ENCODE data around the gene PRDM5. TPM values are rescaled to one million over a fixed set of nuclear protein-coding genes. Genes with fewer than 3 reads are reported as not detected.

Gene PRDM5
- total and polyA plus RNA-seq, 2 donors from 2014 or later: 2.6 to 9.1 TPM

DNA sequence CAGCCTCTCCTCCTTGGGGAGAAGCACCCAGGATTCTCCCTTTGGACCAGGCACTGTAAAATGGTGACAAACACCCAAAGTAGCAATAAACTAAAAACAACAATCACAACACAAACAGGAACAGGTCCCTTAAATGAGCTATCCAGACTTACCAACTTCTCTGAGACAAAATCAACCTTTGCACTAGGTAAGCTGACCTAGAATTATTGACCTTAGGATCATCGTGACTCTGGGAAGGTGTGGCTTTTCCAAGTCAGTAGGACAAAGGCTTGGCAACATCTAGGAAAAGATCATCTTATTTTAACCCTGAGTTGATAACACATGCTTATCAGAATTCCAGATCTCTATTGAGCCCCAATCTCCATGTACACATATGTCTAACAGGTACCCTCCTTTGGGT lies 166.7 kb downstream of the PRDM5 start:
- H3K4me3 ChIP-seq (ENCODE audit: low read length in 3 of 3): no peak overlapping the region
- DNase-seq: no peak
- H3K27ac ChIP-seq (ENCODE audit: low read depth in 2 of 2, low read length in 2 of 2): no peak overlapping the region
- H3K36me3 ChIP-seq (ENCODE audit: control insufficient read depth in 2 of 3, insufficient read depth in 3 of 3, low read length in 3 of 3): no peaks in the 10 kb centered on the region
- intact Hi-C loops (cut with DNase I): no loop called here
- no peaks in the 10 kb centered on the region for H3K9me3 ChIP-seq (ENCODE audit: control insufficient read depth in 2 of 3, insufficient read depth in 1 of 3, low read length in 3 of 3)
- no peak for FAIRE-seq
- H3K9ac ChIP-seq (ENCODE audit: low read length in 3 of 3): no peak overlapping the region
- H3K27me3 ChIP-seq (ENCODE audit: control insufficient read depth, insufficient read depth, low read length): no peaks in the 10 kb centered on the region
- TF ChIP-seq, protein P1, sequence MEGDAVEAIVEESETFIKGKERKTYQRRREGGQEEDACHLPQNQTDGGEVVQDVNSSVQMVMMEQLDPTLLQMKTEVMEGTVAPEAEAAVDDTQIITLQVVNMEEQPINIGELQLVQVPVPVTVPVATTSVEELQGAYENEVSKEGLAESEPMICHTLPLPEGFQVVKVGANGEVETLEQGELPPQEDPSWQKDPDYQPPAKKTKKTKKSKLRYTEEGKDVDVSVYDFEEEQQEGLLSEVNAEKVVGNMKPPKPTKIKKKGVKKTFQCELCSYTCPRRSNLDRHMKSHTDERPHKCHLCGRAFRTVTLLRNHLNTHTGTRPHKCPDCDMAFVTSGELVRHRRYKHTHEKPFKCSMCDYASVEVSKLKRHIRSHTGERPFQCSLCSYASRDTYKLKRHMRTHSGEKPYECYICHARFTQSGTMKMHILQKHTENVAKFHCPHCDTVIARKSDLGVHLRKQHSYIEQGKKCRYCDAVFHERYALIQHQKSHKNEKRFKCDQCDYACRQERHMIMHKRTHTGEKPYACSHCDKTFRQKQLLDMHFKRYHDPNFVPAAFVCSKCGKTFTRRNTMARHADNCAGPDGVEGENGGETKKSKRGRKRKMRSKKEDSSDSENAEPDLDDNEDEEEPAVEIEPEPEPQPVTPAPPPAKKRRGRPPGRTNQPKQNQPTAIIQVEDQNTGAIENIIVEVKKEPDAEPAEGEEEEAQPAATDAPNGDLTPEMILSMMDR (IDR thresholded peaks at IDR 0.05; ENCODE audit: borderline replicate concordance, extremely low read depth, insufficient read depth): no peak
- H3K4me1 ChIP-seq (ENCODE audit: control insufficient read depth in 2 of 3, insufficient read depth in 2 of 3, low read depth in 1 of 3, low read length in 3 of 3): no peaks in the 10 kb centered on the region

DNA sequence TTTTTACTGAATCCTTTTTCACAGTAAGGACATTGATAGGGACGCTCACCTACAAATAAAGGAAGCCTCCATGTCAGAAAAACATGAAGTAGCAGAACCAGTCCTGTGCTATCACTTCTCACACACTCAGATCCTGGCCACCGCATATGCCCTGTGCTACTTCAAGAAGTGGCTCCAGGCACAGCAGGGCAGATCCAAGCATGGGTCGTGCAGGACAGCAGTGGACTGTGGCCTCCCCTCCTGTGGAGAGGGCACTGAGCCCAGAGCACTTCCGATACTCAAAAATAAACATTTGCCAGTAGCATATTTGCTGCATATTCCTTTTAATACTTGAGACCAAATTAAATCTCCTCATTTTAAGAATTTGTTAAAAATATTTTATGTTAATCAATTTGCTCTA lies 167.9 kb downstream of the PRDM5 start:
- Histone ChIP-seq H3K27me3 (ENCODE audit: control insufficient read depth, insufficient read depth, low read length) (no peaks in the 10 kb centered on the region), H3K9ac (ENCODE audit: low read length in 3 of 3) (no peak overlapping the region), H3K4me3 (ENCODE audit: low read length in 3 of 3) (no peak overlapping the region), H3K36me3 (ENCODE audit: control insufficient read depth in 2 of 3, insufficient read depth in 3 of 3, low read length in 3 of 3) (no peaks in the 10 kb centered on the region), H3K27ac (ENCODE audit: low read depth in 2 of 2, low read length in 2 of 2) (no peak overlapping the region), H3K9me3 (ENCODE audit: control insufficient read depth in 2 of 3, insufficient read depth in 1 of 3, low read length in 3 of 3) (no peaks in the 10 kb centered on the region), H3K4me1 (ENCODE audit: control insufficient read depth in 2 of 3, insufficient read depth in 2 of 3, low read depth in 1 of 3, low read length in 3 of 3) (no peaks in the 10 kb centered on the region)
- intact Hi-C loops (cut with DNase I): no loop called here
- TF ChIP-seq, protein P1 (IDR thresholded peaks at IDR 0.05; ENCODE audit: borderline replicate concordance, extremely low read depth, insufficient read depth): no peak
- DNase-seq: no peak
- no peak for FAIRE-seq

DNA sequence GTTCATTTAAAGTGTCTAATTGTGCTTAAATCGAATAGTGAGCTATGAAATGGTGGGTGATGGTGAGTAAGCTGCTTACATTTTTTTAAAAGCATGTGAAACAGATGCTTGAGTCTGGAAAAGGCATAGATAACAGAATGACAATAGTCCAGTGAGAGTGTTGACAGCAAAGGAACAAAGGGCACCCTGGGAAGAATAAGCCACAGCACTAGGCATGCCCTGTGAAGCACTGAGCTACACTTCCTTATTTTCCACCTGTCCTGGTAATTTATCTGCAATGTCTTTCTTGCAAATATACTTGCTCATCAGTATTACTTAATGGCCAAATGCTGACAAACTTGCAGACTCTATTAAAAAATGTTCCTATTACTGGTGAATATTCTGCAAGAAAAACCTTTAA lies 168.7 kb downstream of the PRDM5 start:
- Histone ChIP-seq H3K27ac (ENCODE audit: low read depth in 2 of 2, low read length in 2 of 2) (no peak overlapping the region), H3K36me3 (ENCODE audit: control insufficient read depth in 2 of 3, insufficient read depth in 3 of 3, low read length in 3 of 3) (no peaks in the 10 kb centered on the region), H3K4me1 (ENCODE audit: control insufficient read depth in 2 of 3, insufficient read depth in 2 of 3, low read depth in 1 of 3, low read length in 3 of 3) (no peaks in the 10 kb centered on the region), H3K27me3 (ENCODE audit: control insufficient read depth, insufficient read depth, low read length) (no peaks in the 10 kb centered on the region), H3K9me3 (ENCODE audit: control insufficient read depth in 2 of 3, insufficient read depth in 1 of 3, low read length in 3 of 3) (no peaks in the 10 kb centered on the region), H3K9ac (ENCODE audit: low read length in 3 of 3) (no peak overlapping the region), H3K4me3 (ENCODE audit: low read length in 3 of 3) (no peak overlapping the region)
- FAIRE-seq: no peak
- TF ChIP-seq, protein P1 (IDR thresholded peaks at IDR 0.05; ENCODE audit: borderline replicate concordance, extremely low read depth, insufficient read depth): no peak
- intact Hi-C loops (cut with DNase I): no loop called here
- no peak for DNase-seq

DNA sequence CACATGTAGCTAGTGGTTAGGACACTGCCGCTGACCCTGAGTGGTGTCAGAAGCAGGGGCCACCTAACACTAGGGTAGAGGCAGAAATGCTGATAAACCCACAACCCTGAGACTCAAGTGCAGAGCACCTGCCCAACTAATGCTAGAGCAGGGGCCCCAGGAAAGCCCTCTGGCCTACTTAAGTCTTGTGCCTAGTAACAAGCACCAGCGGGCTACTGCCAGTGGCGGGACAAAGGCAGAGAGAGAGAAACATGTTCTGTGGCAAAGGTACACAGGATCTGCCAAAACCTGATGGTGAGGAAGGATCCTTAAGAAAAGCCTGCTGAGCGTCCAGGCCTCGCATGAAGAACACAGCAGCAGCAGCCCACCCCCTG lies 172.4 kb downstream of the PRDM5 start:
- no peaks in the 10 kb centered on the region for H3K9me3 ChIP-seq (ENCODE audit: control insufficient read depth in 2 of 3, insufficient read depth in 1 of 3, low read length in 3 of 3)
- H3K27me3 ChIP-seq (ENCODE audit: control insufficient read depth, insufficient read depth, low read length): no peaks in the 10 kb centered on the region
- H3K9ac ChIP-seq (ENCODE audit: low read length in 3 of 3): no peak overlapping the region
- no peak overlapping the region for H3K27ac ChIP-seq (ENCODE audit: low read depth in 2 of 2, low read length in 2 of 2)
- intact Hi-C loops (cut with DNase I): no loop called here
- DNase-seq (no peak), FAIRE-seq (no peak)
- H3K4me1 ChIP-seq (ENCODE audit: control insufficient read depth in 2 of 3, insufficient read depth in 2 of 3, low read depth in 1 of 3, low read length in 3 of 3): no peaks in the 10 kb centered on the region
- H3K4me3 ChIP-seq (ENCODE audit: low read length in 3 of 3): no peak overlapping the region
- TF ChIP-seq, protein P1 (IDR thresholded peaks at IDR 0.05; ENCODE audit: borderline replicate concordance, extremely low read depth, insufficient read depth): no peak
- H3K36me3 ChIP-seq (ENCODE audit: control insufficient read depth in 2 of 3, insufficient read depth in 3 of 3, low read length in 3 of 3): no peaks in the 10 kb centered on the region
